Panc1 (cell line): ENCODE measurements around the gene PTDSS2. TPM values are rescaled to one million over a fixed set of nuclear protein-coding genes. Genes with fewer than 3 reads are reported as not detected.

Experiments
- ATAC-seq: fragments of 200-7000 bp; cut with Tn5 transposase; 2 replicates; pipeline ENCODE4 v1.9.1; 2020; ENCODE audit warnings: mild to moderate bottlenecking, moderate library complexity
- BruUV-seq: library from RNA; stranded (reverse); fragments of 400-500 nt; replicated peaks from 2 replicates; lab custom pipeline; 2021; lab: Mats Ljungman, UMichigan
- CTCF ChIA-PET: fragments of 300-600 bp; sonication (Branson Sonifier 250); formaldehyde crosslinking; loops from one replicate; lab custom pipeline; 2022; ENCODE audit warnings: antibody characterized with exemption; lab: Charles Lee
- POLR2A ChIA-PET: fragments of 300-600 bp; sonication (Branson Sonifier 250); formaldehyde crosslinking; loops from one replicate; lab custom pipeline; 2022; ENCODE audit warnings: antibody characterized with exemption; lab: Charles Lee
- DNase-seq: peaks from one replicate; pipeline ENCODE4 v3.0.0-alpha.2; 2010; ENCODE audit warnings: low read depth, low spot score
- H3K27ac ChIP-seq: 2 replicates; pipeline ENCODE4 v1.5.1; 2011; ENCODE audit warnings: mild to moderate bottlenecking, low read length, inconsistent platforms
- H3K27me3 ChIP-seq: fragments of 200-500 bp; sonication (Bioruptor generic); 2 replicates; pipeline ENCODE4 v1.6.0; 2014; ENCODE audit warnings: low read length, inconsistent platforms; ENCODE audit not compliant: control insufficient read depth, insufficient read depth
- H3K36me3 ChIP-seq: fragments of 200-500 bp; sonication (Bioruptor generic); 2 replicates; pipeline ENCODE4 v1.5.1; 2014; ENCODE audit warnings: inconsistent platforms, mild to moderate bottlenecking, low read length, moderate library complexity; ENCODE audit not compliant: control insufficient read depth, insufficient read depth
- H3K4me1 ChIP-seq: 2 replicates; pipeline ENCODE4 v1.5.1; 2011; ENCODE audit warnings: inconsistent platforms, mild to moderate bottlenecking, low read length, moderate library complexity; ENCODE audit not compliant: control insufficient read depth, insufficient read depth
- H3K4me3 ChIP-seq, 2 experiments: 2 replicates each; pipeline ENCODE4 v1.5.1; 2011 to 2012; ENCODE audit warnings: low read depth in 2 of 2, low read length in 2 of 2, mild to moderate bottlenecking in 2 of 2, inconsistent platforms in 1 of 2, moderate library complexity in 1 of 2
- H3K9me3 ChIP-seq: fragments of 200-500 bp; sonication (Bioruptor generic); 2 replicates; pipeline ENCODE4 v1.5.1; 2014; ENCODE audit warnings: low read depth, mild to moderate bottlenecking, inconsistent platforms, low read length, moderate library complexity; ENCODE audit not compliant: control insufficient read depth, insufficient read depth
- CTCF ChIP-seq: fragments of 450-650 bp; IDR thresholded peaks from 2 replicates; pipeline ENCODE4 v1.5.1; 2017; ENCODE audit warnings: mild to moderate bottlenecking
- POLR2AphosphoS5 ChIP-seq: IDR thresholded peaks from 2 replicates; pipeline ENCODE4 v1.6.1; 2012; ENCODE audit warnings: mild to moderate bottlenecking, low read depth, low read length, moderate library complexity
- REST ChIP-seq, 2 experiments: IDR thresholded peaks; 2 replicates each; pipeline ENCODE4 v1.6.1; 2011 to 2012; ENCODE audit warnings: low read depth in 2 of 2, control low read depth in 1 of 2, low read length in 1 of 2, mild to moderate bottlenecking in 1 of 2, moderate library complexity in 1 of 2; ENCODE audit not compliant: insufficient read depth in 1 of 2
- SIN3A ChIP-seq: IDR thresholded peaks from 2 replicates; pipeline ENCODE4 v1.6.1; 2012; ENCODE audit warnings: low read depth, mild to moderate bottlenecking, low read length, moderate library complexity, borderline replicate concordance; ENCODE audit not compliant: insufficient read depth
- TCF7L2 ChIP-seq: IDR thresholded peaks from 2 replicates; pipeline ENCODE4 v1.6.1; 2011; ENCODE audit warnings: mild to moderate bottlenecking, low read depth, low read length, inconsistent platforms
- in situ Hi-C: cut with HindIII; loops from 2 replicates; pipeline ENCODE4 v1.10.0; 2016; ENCODE audit warnings: low sequenced_read_pairs, low pct_unique_long_range_greater_than_20kb
- intact Hi-C: fragments of 100-400 bp; cut with micrococcal nuclease; formaldehyde crosslinking; loops from one replicate; pipeline ENCODE4 v1.10.0; 2022; ENCODE audit not compliant: unreplicated experiment
- total RNA-seq: library from RNA; stranded (reverse); gene quantifications from one replicate; pipeline ENCODE4 v1.2.1, GENCODE V29; 2021; ENCODE audit not compliant: unreplicated experiment

PTDSS2 gene
- total RNA-seq, 1 experiment from 2014 or later, result 103 TPM

- H3K4me1 ChIP-seq, result peaks cover 24% of the 10 kb centered on the region
- in situ Hi-C loops, result no loop called here
- no peaks in the 10 kb centered on the region for H3K27me3 ChIP-seq
- no peaks in the 10 kb centered on the region for H3K9me3 ChIP-seq
- ATAC-seq (no peak), DNase-seq (no peak)
- no TSS peak for BruUV-seq
- ChIA-PET POLR2A (interaction anchor here (0.5 kb wide), 1 partner anchor 265 kb away, joined by 3 read pairs; the partner anchor contains the start of genes BET1L and RIC8A), CTCF (interaction anchor here (0.6 to 0.9 kb wide), 2 partner anchors 20 to 32 kb away, joined by 3 to 5 read pairs; no protein-coding TSS in a partner anchor)
- intact Hi-C loops, result no loop called here
- no peak overlapping the region for H3K4me3 ChIP-seq
- H3K36me3 ChIP-seq, result no peaks in the 10 kb centered on the region
- TF ChIP-seq CTCF, result no peak
- TF ChIP-seq SIN3A, result no peak
- TF ChIP-seq POLR2AphosphoS5, result no peak
- TF ChIP-seq TCF7L2, result no peak
- no peak for TF ChIP-seq REST (IDR thresholded peaks at IDR 0.05; ENCODE audit: insufficient read depth in 1 of 2, low read depth in 2 of 2, low read length in 1 of 2)
- no peak overlapping the region for H3K27ac ChIP-seq
These were observed 22.7 kb downstream of the PTDSS2 start for GRCh38 chr11:472816-473215.

- ChIA-PET CTCF (interaction anchor here (0.6 to 0.9 kb wide), 2 partner anchors 20 to 31 kb away, joined by 3 to 5 read pairs; no protein-coding TSS in a partner anchor), POLR2A (no interaction called here)
- TF ChIP-seq REST (IDR thresholded peaks at IDR 0.05; ENCODE audit: insufficient read depth in 1 of 2, low read depth in 2 of 2, low read length in 1 of 2) (no peak), TCF7L2 (no peak), POLR2AphosphoS5 (no peak), SIN3A (no peak), CTCF (no peak)
- Histone ChIP-seq H3K4me3 (no peak overlapping the region), H3K36me3 (no peaks in the 10 kb centered on the region), H3K4me1 (peaks cover 18% of the 10 kb centered on the region), H3K27me3 (no peaks in the 10 kb centered on the region), H3K27ac (no peak overlapping the region), H3K9me3 (no peaks in the 10 kb centered on the region)
- in situ Hi-C loops (no loop called here), intact Hi-C loops (no loop called here)
- DNase-seq (no peak), ATAC-seq (no peak)
- BruUV-seq, result no TSS peak
These were observed 23.3 kb downstream of the PTDSS2 start for GRCh38 chr11:473415-473814.
